ENCODE data around the gene PLEKHH2. TPM values are rescaled to one million over a fixed set of nuclear protein-coding genes. Genes with fewer than 3 reads are reported as not detected.

PLEKHH2 gene
- total RNA-seq, 1 donor from 2014 or later = 0.24 TPM

DNA sequence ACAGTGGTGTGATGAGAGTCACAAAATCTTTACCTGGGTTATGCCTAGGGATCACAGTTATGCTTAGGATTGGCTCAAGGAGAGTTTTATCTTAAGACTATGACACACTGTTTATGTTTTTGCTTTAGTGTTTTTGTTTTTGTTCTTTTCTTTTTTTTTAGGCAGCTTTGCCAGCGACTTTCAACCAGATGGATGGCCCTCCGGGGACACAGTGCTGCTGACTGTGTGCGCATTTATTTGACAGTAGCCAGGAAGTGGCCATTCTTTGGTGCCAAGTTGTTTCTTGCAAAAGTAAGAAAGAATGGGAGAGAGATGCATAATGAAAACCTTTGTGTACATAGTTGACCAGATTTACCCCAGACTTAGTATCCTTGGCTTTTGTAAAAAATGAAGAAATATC lies 121.7 kb downstream of the PLEKHH2 start:
- peak; percentile 48 for DNase-seq (ENCODE audit: low read depth)

GRCh38 chr2:43759195-43759594 lies 122.1 kb downstream of the PLEKHH2 start:
- DNase-seq (ENCODE audit: low read depth) = peak; percentile 64

DNA sequence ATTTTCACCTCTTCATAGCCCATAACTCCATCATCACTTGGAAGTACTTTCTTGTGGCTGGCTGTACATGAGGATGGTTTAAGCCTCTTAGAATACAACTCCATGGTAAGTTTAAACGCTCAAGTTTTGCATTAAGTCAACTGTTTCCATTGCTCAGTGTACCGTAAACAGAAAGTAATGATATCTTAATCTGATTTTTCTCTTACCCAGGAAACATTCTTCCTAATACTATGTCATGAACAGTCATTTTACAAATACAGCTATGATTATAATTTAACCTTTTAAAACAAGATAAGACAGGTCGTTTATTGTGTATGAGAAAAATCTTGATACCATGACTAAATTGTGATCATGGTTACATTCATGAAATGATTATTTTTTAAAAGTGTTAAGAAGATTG lies 125.2 kb downstream of the PLEKHH2 start:
- no peak for DNase-seq (ENCODE audit: low read depth)

GRCh38 chr2:43763091-43763490 lies 126.0 kb downstream of the PLEKHH2 start:
- DNase-seq (ENCODE audit: low read depth) = no peak

- DNase-seq (ENCODE audit: low read depth) = peak; percentile 10
Measured at GRCh38 chr2:43764086-43764705, 127.1 kb downstream of the PLEKHH2 start.

DNA sequence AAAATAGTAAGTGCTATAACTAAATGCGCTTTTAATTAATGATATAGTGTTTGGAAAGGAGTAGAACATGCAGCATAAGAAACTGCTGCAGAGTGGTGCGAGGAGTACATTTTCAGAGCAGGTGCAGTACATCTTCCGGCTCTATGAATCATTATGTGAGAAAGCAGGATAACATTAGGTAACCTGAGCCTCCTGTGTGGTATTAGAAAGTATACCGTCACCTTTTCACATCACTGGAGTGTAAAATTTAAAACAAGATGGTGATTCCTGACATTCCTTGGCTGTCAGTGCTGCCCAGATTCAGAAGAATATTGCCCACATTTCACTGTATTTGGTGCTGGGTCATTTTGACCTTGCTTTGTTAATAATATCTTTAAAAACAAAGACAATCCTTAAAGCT lies 128.9 kb downstream of the PLEKHH2 start:
- peak; percentile 2 for DNase-seq (ENCODE audit: low read depth)

GRCh38 chr2:43773876-43774613 lies 137.0 kb downstream of the PLEKHH2 start, which contains the start of gene DYNC2LI1:
Gene DYNC2LI1 (plus strand): TSS chr2:43774039. CDS start chr2:43774139, 100 bp downstream.
- peak; percentile 94 for DNase-seq (ENCODE audit: low read depth)

DNA sequence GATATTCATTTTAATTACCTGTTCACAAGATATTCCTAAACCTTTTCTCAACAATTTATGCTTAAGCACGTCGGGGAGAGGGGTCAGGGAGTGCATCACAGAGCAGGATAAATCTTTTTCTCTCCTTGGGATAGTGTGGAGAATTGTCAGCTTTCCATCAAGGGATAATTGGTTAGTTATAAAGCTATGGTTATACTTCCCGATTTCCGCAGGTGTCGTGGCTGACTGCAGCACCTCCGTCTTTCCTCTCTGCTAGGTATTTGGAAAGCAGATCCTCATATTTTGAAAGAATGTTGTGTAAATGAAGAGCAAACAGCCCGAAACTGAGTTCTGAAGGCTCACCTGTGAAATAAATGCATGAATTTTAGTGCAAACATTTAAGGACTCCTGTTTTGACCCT lies 137.6 kb downstream of the PLEKHH2 start:
- no peak for DNase-seq (ENCODE audit: low read depth)

DNA sequence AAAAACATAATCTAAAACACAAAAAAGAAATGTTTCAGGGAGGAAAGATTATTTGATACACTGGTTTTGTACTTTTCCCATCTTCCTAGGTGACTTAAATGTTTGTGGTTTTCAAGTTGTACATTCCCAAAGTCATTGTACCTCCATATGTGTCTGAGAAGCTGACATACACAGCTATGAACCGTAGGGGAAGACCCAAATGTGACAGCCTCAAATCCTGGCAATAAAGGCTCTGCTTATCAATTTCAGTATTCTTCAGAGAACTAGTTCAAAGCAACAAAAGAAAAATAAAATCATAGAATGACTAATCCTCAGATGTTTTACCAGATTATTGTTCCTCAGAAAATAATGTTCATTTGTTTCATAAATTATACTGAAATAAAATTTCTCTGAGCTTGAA lies 139.3 kb downstream of the PLEKHH2 start:
- no peak for DNase-seq (ENCODE audit: low read depth)

DNA sequence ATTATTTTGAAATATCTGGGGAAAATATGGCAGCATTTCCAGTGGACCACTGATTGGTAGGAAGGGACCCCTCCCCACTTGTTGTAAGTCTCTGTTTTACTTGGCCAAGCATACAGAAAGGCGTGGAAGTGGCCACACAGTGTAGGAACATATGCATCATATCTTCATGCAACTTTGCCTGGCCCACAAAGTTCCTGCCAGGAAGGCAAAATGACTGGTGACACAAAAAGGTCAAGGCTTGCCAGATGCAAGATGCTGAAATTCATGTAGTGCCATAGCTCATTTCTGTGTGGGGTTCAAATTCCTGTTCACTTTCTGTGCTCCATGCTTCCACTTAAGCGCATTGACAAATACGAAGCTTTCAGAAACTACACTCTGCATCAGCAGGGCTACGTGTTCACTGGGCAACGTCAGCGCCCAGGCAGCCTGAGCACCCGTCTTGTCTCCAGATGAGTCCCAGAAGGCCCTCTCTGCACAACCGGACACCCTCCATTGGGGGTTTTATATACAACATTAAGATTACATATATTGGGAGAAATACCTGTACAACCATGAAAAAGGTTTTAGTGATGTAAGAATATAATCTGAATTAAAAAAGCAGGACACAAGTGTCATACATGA lies 140.4 kb downstream of the PLEKHH2 start:
- no peak for DNase-seq (ENCODE audit: low read depth)

DNA sequence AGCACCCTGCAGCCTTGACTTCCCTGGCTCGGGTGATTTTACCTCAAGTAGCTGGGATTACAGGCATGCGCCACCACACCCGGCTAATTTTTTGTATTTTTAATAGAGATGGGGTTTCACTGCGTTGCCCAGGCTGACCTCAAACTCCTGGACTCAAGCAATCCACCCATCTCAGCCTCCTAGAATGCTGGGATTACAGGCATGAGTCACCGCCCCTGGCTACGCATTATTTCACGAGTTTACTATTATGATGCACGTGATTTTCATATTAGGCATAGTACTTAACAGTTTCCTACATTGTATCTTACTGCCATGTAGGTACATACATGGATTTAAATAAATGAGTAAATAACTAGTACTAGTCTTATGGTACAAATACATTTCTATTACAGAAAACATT lies 141.2 kb downstream of the PLEKHH2 start:
- no peak for DNase-seq (ENCODE audit: low read depth)

- DNase-seq (ENCODE audit: low read depth) = no peak
Measured at GRCh38 chr2:43787895-43788294, 150.8 kb downstream of the PLEKHH2 start.

DNA sequence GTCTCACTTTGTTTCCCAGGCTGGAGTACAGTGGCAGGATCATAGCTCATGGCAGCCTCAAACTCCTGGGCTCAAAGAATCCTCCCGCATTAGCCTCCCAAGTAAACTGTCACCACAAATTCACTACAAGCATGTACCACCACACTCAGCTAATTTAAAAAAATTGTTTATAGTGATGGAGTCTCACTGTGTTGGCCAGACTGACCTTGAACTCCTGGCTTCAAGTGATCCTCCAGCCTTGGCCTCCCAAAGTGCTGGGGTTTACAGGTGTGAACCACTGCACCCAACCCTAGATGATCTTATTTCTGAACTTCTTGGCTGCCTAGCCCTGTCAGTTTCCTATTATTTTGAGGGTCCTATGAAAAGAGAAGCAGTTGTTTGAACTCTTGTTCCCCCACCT lies 151.6 kb downstream of the PLEKHH2 start:
- DNase-seq (ENCODE audit: low read depth) = no peak

- DNase-seq (ENCODE audit: low read depth) = no peak
Measured at GRCh38 chr2:43790147-43790546, 153.1 kb downstream of the PLEKHH2 start.

- no peak for DNase-seq (ENCODE audit: low read depth)
Measured at GRCh38 chr2:43791035-43791765, 154.1 kb downstream of the PLEKHH2 start.

- DNase-seq (ENCODE audit: low read depth) = no peak
Measured at GRCh38 chr2:43792653-43793052, 155.6 kb downstream of the PLEKHH2 start.

- DNase-seq (ENCODE audit: low read depth) = no peak
Measured at GRCh38 chr2:43794956-43795355, 157.9 kb downstream of the PLEKHH2 start.

- no peak for DNase-seq (ENCODE audit: low read depth)
Measured at GRCh38 chr2:43796206-43796605, 159.1 kb downstream of the PLEKHH2 start.

DNA sequence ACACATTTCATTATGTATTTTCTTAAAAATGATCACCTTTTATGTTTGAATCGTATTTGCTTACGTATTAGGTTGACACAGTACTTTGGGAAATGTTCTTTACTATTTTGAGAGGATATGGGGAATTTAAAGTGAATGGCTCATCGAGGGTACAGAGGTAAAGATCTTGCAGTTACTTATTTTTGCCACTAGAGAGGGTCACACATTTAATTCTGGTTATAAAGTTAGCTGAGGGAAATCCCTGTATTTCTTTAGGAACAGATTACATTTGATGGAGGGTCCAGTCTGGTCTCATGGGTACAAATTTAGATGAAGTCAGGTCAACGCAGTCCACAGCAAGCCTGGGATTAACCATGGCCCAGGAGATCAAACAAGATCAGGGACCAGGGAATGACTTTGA lies 161.2 kb downstream of the PLEKHH2 start:
- DNase-seq (ENCODE audit: low read depth) = no peak

- no peak for DNase-seq (ENCODE audit: low read depth)
Measured at GRCh38 chr2:43800894-43801293, 163.8 kb downstream of the PLEKHH2 start.

DNA sequence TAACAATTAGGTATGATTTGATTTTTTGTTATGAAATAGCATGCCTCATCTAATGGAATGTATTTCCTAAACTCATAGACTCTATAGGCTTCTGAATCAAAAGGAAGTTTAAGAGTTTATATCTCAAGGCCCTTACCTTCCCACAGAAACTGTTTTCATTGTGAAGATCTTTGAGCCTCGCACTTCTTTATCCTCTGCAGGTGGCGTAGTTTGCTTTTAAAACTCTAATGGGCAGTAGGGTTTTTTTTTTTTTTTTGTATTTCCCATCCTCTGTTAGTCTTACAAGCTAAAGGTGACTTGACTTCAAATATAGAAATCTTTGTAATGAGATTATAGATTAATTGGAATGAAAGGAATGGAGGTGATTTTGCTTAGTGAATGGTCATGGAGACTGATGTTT lies 165.1 kb downstream of the PLEKHH2 start:
- DNase-seq (ENCODE audit: low read depth) = no peak

GRCh38 chr2:43803113-43803512 lies 166.1 kb downstream of the PLEKHH2 start:
- DNase-seq (ENCODE audit: low read depth) = no peak
